H1 (cell line): ENCODE measurements around the gene NECAP2. TPM values are rescaled to one million over a fixed set of nuclear protein-coding genes. Genes with fewer than 3 reads are reported as not detected.
"Not testable (repeated sequence)": the region's sequence is repeated elsewhere in the genome, so short reads cannot be mapped to it uniquely, and the experiment has no call there.

Experiments
- CTCF ChIA-PET: fragments of 300-600 bp; sonication (Branson Sonifier 250); formaldehyde crosslinking; loops from one replicate; lab custom pipeline; 2021; ENCODE audit not compliant: partially characterized antibody; lab: Charles Lee
- POLR2A ChIA-PET: fragments of 300-600 bp; sonication (Branson Sonifier 250); formaldehyde crosslinking; loops from one replicate; lab custom pipeline; 2021; ENCODE audit warnings: inconsistent platforms; ENCODE audit not compliant: partially characterized antibody; lab: Charles Lee
- DNase-seq, 2 experiments: peaks; one replicate each; pipeline versions ENCODE4 v3.0.0 to v3.0.0-alpha.2; 2010 to 2022; ENCODE audit warnings: low spot score in 2 of 2, low read depth in 1 of 2, mixed read lengths in 1 of 2
- FAIRE-seq: peaks from 2 replicates; lab custom pipeline; 2011; peaks lifted over from hg19 to GRCh38; lab: Jason Lieb, UNC
- H2AFZ ChIP-seq: 2 replicates; pipeline ENCODE4 v1.8.1; 2012; ENCODE audit warnings: low read length, inconsistent platforms
- H2AK5ac ChIP-seq: 2 replicates; pipeline ENCODE4 v1.6.1; 2013; ENCODE audit warnings: low read depth, low read length
- H2BK120ac ChIP-seq: replicated peaks from 2 replicates; pipeline ENCODE3; 2013; ENCODE audit warnings: low read depth, low read length, inconsistent platforms
- H2BK12ac ChIP-seq: 2 replicates; pipeline ENCODE4 v1.6.1; 2013; ENCODE audit warnings: low read depth, low read length
- H2BK15ac ChIP-seq: 2 replicates; pipeline ENCODE4 v1.6.1; 2013; ENCODE audit warnings: low read length
- H2BK20ac ChIP-seq: 2 replicates; pipeline ENCODE4 v1.6.1; 2013; ENCODE audit warnings: low read length
- H2BK5ac ChIP-seq: 2 replicates; pipeline ENCODE4 v1.6.1; 2013; ENCODE audit warnings: low read depth, low read length
- H3K14ac ChIP-seq: 2 replicates; pipeline ENCODE4 v1.6.1; 2013; ENCODE audit warnings: inconsistent platforms; ENCODE audit not compliant: insufficient read length
- H3K18ac ChIP-seq: 2 replicates; pipeline ENCODE4 v1.6.1; 2013; ENCODE audit warnings: low read length; ENCODE audit errors: extremely low read depth
- H3K23ac ChIP-seq: 2 replicates; pipeline ENCODE4 v1.6.1; 2013; ENCODE audit warnings: inconsistent platforms; ENCODE audit not compliant: insufficient read length
- H3K23me2 ChIP-seq: 2 replicates; pipeline ENCODE4 v1.6.1; 2013; ENCODE audit warnings: low read depth, low read length
- H3K27ac ChIP-seq: 2 replicates; pipeline ENCODE4 v1.6.1; 2011; ENCODE audit warnings: low read depth, low read length, inconsistent platforms
- H3K27me3 ChIP-seq, 4 experiments: replicated peaks in 1 of 4; 1 replicate in 1 of 4; 2 replicates in 3 of 4; pipeline versions ENCODE4 v1.6.1 to v1.8.1; 2011 to 2013; ENCODE audit warnings: low read length in 3 of 4, mild to moderate bottlenecking in 3 of 4, inconsistent platforms in 2 of 4, mixed read lengths in 2 of 4, moderate library complexity in 1 of 4; ENCODE audit not compliant: control insufficient read depth in 3 of 4, insufficient read depth in 3 of 4; ENCODE audit errors: extremely low read depth in 1 of 4
- H3K36me3 ChIP-seq, 4 experiments: 2 replicates each; pipeline versions ENCODE4 v1.6.1 to v1.8.1; 2011 to 2013; ENCODE audit warnings: mild to moderate bottlenecking in 4 of 4, low read length in 3 of 4, moderate library complexity in 2 of 4, control low read depth in 1 of 4, inconsistent platforms in 1 of 4; ENCODE audit not compliant: insufficient read depth in 4 of 4, control insufficient read depth in 2 of 4
- H3K4ac ChIP-seq: replicated peaks from 2 replicates; pipeline ENCODE3; 2013; ENCODE audit warnings: low read length, low read depth, mixed read lengths, inconsistent platforms; ENCODE audit not compliant: insufficient read length
- H3K4me1 ChIP-seq, 4 experiments: replicated peaks in 1 of 4; 1 replicate in 1 of 4; 2 replicates in 3 of 4; pipeline versions ENCODE4 v1.6.1 to v1.8.1; 2011 to 2013; ENCODE audit warnings: low read length in 3 of 4, inconsistent platforms in 2 of 4, mixed read lengths in 1 of 4; ENCODE audit not compliant: insufficient read depth in 4 of 4, control insufficient read depth in 3 of 4
- H3K4me2 ChIP-seq, 2 experiments: 2 replicates each; pipeline versions ENCODE4 v1.6.1 to v1.8.1; 2011 to 2013; ENCODE audit warnings: low read depth in 2 of 2, low read length in 2 of 2, control low read depth in 1 of 2, inconsistent platforms in 1 of 2, mild to moderate bottlenecking in 1 of 2; ENCODE audit not compliant: insufficient read depth in 1 of 2
- H3K4me3 ChIP-seq, 4 experiments: fragments of 200-600, 300-600 bp in 1 of 4; sonication (generic), shearing (Covaris generic), sonication (Bioruptor Twin) in 1 of 4; 2 replicates each; pipeline versions ENCODE4 v1.5.1 to v1.8.1; 2011 to 2016; ENCODE audit warnings: low read length in 4 of 4, low read depth in 3 of 4, control low read depth in 2 of 4, inconsistent platforms in 2 of 4, mild to moderate bottlenecking in 2 of 4, mixed read lengths in 1 of 4, moderate library complexity in 1 of 4; ENCODE audit not compliant: insufficient read depth in 2 of 4; ENCODE audit errors: extremely low read depth in 1 of 4
- H3K56ac ChIP-seq: replicated peaks from 2 replicates; pipeline ENCODE3; 2013; ENCODE audit warnings: low read depth, mild to moderate bottlenecking, mixed read lengths, low read length, inconsistent platforms; ENCODE audit not compliant: insufficient read length
- H3K79me1 ChIP-seq: 2 replicates; pipeline ENCODE4 v1.6.1; 2013; ENCODE audit warnings: low read depth, low read length, control low read depth
- H3K79me2 ChIP-seq, 2 experiments: 2 replicates each; pipeline versions ENCODE4 v1.6.1 to v1.8.1; 2012 to 2013; ENCODE audit warnings: low read length in 2 of 2, mild to moderate bottlenecking in 2 of 2, inconsistent platforms in 1 of 2; ENCODE audit not compliant: insufficient read depth in 2 of 2, control insufficient read depth in 1 of 2
- H3K9ac ChIP-seq, 4 experiments: replicated peaks in 1 of 4; 1 replicate in 1 of 4; 2 replicates in 3 of 4; pipeline versions ENCODE4 v1.6.1 to v1.8.1; 2011 to 2013; ENCODE audit warnings: low read depth in 3 of 4, low read length in 3 of 4, control low read depth in 2 of 4, mild to moderate bottlenecking in 2 of 4, moderate library complexity in 2 of 4, inconsistent platforms in 1 of 4; ENCODE audit errors: extremely low read depth in 1 of 4
- H3K9me3 ChIP-seq, 2 experiments: 2 replicates each; pipeline versions ENCODE4 v1.6.1 to v1.8.1; 2012 to 2013; ENCODE audit warnings: mild to moderate bottlenecking in 2 of 2, moderate library complexity in 2 of 2, control low read depth in 1 of 2, inconsistent platforms in 1 of 2, low read depth in 1 of 2, low read length in 1 of 2, mixed read lengths in 1 of 2; ENCODE audit not compliant: insufficient read depth in 2 of 2
- H4K20me1 ChIP-seq, 2 experiments: replicated peaks in 1 of 2; 2 replicates each; pipeline versions ENCODE3 to v1.8.1; 2011 to 2013; ENCODE audit warnings: inconsistent platforms in 2 of 2, low read length in 2 of 2, mild to moderate bottlenecking in 1 of 2; ENCODE audit not compliant: insufficient read depth in 2 of 2, control insufficient read depth in 1 of 2
- H4K5ac ChIP-seq: 2 replicates; pipeline ENCODE4 v1.6.1; 2013; ENCODE audit warnings: low read length, low read depth, mixed read lengths, inconsistent platforms; ENCODE audit not compliant: insufficient read length
- H4K8ac ChIP-seq: 2 replicates; pipeline ENCODE4 v1.8.0; 2013; ENCODE audit warnings: mild to moderate bottlenecking, moderate library complexity, low read length, inconsistent platforms; ENCODE audit not compliant: insufficient read depth; ENCODE audit errors: extremely low read depth
- H4K91ac ChIP-seq: replicated peaks from 2 replicates; pipeline ENCODE3; 2013; ENCODE audit warnings: low read length, mixed read lengths, inconsistent platforms; ENCODE audit not compliant: insufficient read length
- CHD2 ChIP-seq: IDR thresholded peaks from 2 replicates; pipeline ENCODE4 v1.6.1; 2012; ENCODE audit warnings: low read length, improper control_type of control experiment
- EGR1 ChIP-seq: IDR thresholded peaks from 2 replicates; pipeline ENCODE4 v1.6.1; 2011; ENCODE audit warnings: low read depth, low read length, borderline replicate concordance
- MAFK ChIP-seq: IDR thresholded peaks from 2 replicates; pipeline ENCODE4 v1.6.1; 2012; ENCODE audit warnings: low read depth, mild to moderate bottlenecking, improper control_type of control experiment, low read length
- PHF8 ChIP-seq: fragments of 200-600 bp; sonication (generic); conservative IDR thresholded peaks from 2 replicates; pipeline ENCODE4 v1.7.1; 2012; ENCODE audit warnings: low read depth, mild to moderate bottlenecking, inconsistent platforms, low read length, moderate library complexity
- RNF2 ChIP-seq: fragments of 200-900, 300-1000 bp; sonication (generic); IDR thresholded peaks from 2 replicates; pipeline ENCODE4 v1.7.1; 2016; ENCODE audit warnings: borderline replicate concordance, low read depth, mild to moderate bottlenecking, antibody characterized with exemption, low read length; ENCODE audit not compliant: poor library complexity, severe bottlenecking; ENCODE audit errors: missing control alignments
- SP1 ChIP-seq: IDR thresholded peaks from 2 replicates; pipeline ENCODE4 v1.6.1; 2011; ENCODE audit warnings: low read depth, low read length
- WGBS, 2 experiments: shearing (Covaris generic) in 1 of 2; methylation state at CpG; one replicate each; pipeline versions ENCODE4 v1.1.6 to v1.1.7; 2013 to 2015; ENCODE audit warnings: low lambda C conversion rate in 2 of 2, mixed read lengths in 2 of 2, inconsistent platforms in 1 of 2, low coverage in 1 of 2, missing lambda C conversion rate in 1 of 2; ENCODE audit not compliant: insufficient replicate concordance in 2 of 2, insufficient coverage in 1 of 2, insufficient read length in 1 of 2; ENCODE audit errors: extremely low coverage in 1 of 2, missing lambda C conversion rate in 1 of 2; 5-methylcytosine and 5-hydroxymethylcytosine counted together
- polyA plus RNA-seq, 7 experiments: library from polyadenylated mRNA; depleted of rRNA in 3 of 7; stranded (reverse) in 5 of 7; unstranded in 2 of 7; fragments of >200 nt in 5 of 7; fragments of 200-250 nt in 2 of 7; gene quantifications; 1 replicate in 5 of 7; 2 replicates in 1 of 7; 4 replicates in 1 of 7; pipeline versions ENCODE4 v1.2.1 to v1.2.3, GENCODE V29; 2011 to 2013; ENCODE audit warnings: missing spikeins in 2 of 7, mixed read lengths in 2 of 7
- total RNA-seq: library from RNA; stranded (reverse); fragmentation: NEBNext Ultra II Directional; extraction: Animal tissue kit (Norgen Biotek cat#: 25700); gene quantifications from 2 replicates; pipeline ENCODE4 v1.2.1, GENCODE V29; 2021

Gene NECAP2
- total and polyA plus RNA-seq, 2 of the 8 experiments (the other 6 are each of a cell fraction or from before 2014, with no cell fraction given) = 24.4 to 29.7 TPM

DNA sequence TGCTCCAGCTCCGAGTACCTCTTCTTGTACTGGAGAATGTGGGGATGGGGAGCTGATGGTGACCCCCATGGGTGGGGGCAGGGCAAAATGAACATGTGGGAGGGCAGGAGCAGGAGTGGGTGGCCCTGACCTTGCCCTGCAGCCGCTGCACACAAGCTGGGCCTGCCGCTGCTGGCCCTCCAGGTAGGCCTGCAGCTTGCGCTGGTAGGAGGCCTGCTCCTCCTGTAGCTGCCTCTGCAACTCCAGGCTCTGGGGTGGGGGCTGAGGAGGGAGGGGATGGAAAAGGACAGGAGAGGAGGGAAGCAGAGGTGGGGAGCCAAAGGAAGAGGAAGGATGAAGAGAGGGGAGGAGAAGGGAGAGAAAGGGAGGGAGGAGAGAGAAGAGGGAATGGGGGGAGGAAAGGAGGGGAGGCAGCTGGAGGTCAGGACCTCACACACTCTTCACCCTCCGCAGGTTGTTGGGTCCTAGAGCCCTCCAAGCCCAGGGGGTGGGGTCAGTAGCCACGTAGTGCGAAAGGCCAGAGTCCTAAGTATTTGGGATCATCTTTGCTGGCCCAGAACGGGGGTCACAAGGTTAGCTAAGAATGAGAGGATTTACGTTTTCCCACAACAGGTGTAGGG, 50.6 kb downstream of the NECAP2 start (continued):
- TF ChIP-seq EGR1 (peak; percentile 58), SP1 (0 out of 2 replicates have a peak, but pooled peaks have one; percentile 59), MAFK (no peak), PHF8 (no peak), RNF2 (no peak), CHD2 (no peak)

DNA sequence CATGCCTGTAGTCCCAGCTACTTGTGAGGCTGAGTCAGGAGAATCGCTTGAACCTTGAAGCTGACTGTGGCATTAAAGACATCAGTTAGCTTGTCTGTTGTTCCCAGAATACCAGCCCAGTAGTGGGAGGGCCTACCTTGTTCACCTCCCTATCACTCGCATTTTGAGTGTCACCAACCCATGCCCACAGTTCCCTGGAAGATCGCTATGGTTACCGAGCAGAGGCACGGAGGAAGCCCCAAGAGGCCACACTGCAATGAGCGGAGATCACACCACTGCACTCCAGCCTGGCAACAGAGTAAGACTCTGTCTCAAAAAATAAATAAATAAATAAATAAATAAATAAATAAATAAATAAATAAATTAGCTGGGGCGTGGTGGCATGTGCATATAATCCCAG, 52.4 kb downstream of the NECAP2 start:
- not testable (repeated sequence) for H3K9me3 ChIP-seq, H4K5ac ChIP-seq, H2BK5ac ChIP-seq, H3K23ac ChIP-seq, FAIRE-seq, H3K56ac ChIP-seq, H3K9ac ChIP-seq, H3K27ac ChIP-seq, H3K79me1 ChIP-seq, H2AFZ ChIP-seq, H3K14ac ChIP-seq, H4K91ac ChIP-seq, H2BK12ac ChIP-seq, H3K79me2 ChIP-seq, H3K18ac ChIP-seq, H3K27me3 ChIP-seq, H3K23me2 ChIP-seq, H2AK5ac ChIP-seq, H3K4me3 ChIP-seq, DNase-seq, H3K4ac ChIP-seq, H2BK20ac ChIP-seq, H4K8ac ChIP-seq, H2BK120ac ChIP-seq, H4K20me1 ChIP-seq, H3K4me2 ChIP-seq, H2BK15ac ChIP-seq, H3K36me3 ChIP-seq
- POLR2A ChIA-PET = interaction anchor here (1.2 kb wide), 1 partner anchor 9 kb away, joined by 4 read pairs; no protein-coding TSS in a partner anchor
- WGBS, 2 experiments = 89% methylated on average over 7 of the region's 7 CpGs; no CpG with 5 or more reads in 1 of the 2 experiments
- peaks cover 0 to 11% (median 3%) of the 10 kb centered on the region in 4 experiments; a peak in 5 of 7 replicates for H3K4me1 ChIP-seq
- CTCF ChIA-PET = interaction anchor here (1.4 to 2.5 kb wide), 2 partner anchors 128 to 132 kb away, joined by 3 to 8 read pairs; no protein-coding TSS in a partner anchor
